BE2C (cell line): Measurements from ENCODE around the gene NKTR.
A peak's percentile ranks its signal among the peaks of the same experiment; 100 is the strongest.

ENCODE experiments used
- DNase-seq: peaks from one replicate; pipeline ENCODE4 v3.0.0-alpha.2; 2020
- H3K27me3 ChIP-seq: fragments of 250-450 bp; sonication (Bioruptor Pico); 2 replicates; pipeline ENCODE4 v1.5.1; 2020; ENCODE audit warnings: mild to moderate bottlenecking
- H3K36me3 ChIP-seq: fragments of 250-450 bp; sonication (Bioruptor Pico); 2 replicates; pipeline ENCODE4 v1.5.1; 2020; ENCODE audit warnings: mild to moderate bottlenecking
- H3K4me1 ChIP-seq: fragments of 250-450 bp; sonication (Bioruptor Pico); 2 replicates; pipeline ENCODE4 v1.5.1; 2020
- H3K4me3 ChIP-seq: 2 replicates; pipeline ENCODE4 v1.5.1; 2011; ENCODE audit warnings: low read depth, low read length
- H3K9me3 ChIP-seq: fragments of 250-450 bp; sonication (Bioruptor Pico); 2 replicates; pipeline ENCODE4 v1.5.1; 2020
- CTCF ChIP-seq: IDR thresholded peaks from 2 replicates; pipeline ENCODE4 v1.5.1; 2012; ENCODE audit warnings: mild to moderate bottlenecking, low read depth, low read length

Gene NKTR

GRCh38 chr3:42660898-42661297 lies 60.4 kb downstream of the NKTR start:
- no peaks in the 10 kb centered on the region for H3K9me3 ChIP-seq
- H3K36me3 ChIP-seq = no peaks in the 10 kb centered on the region
- TF ChIP-seq CTCF = peak; percentile 13; the same call in 1 of the 2 replicates
- H3K4me3 ChIP-seq = no peak overlapping the region
- no peaks in the 10 kb centered on the region for H3K4me1 ChIP-seq
- DNase-seq = no peak
- H3K27me3 ChIP-seq = no peaks in the 10 kb centered on the region

- H3K27me3 ChIP-seq = no peaks in the 10 kb centered on the region
- H3K4me1 ChIP-seq = no peaks in the 10 kb centered on the region
Observed at GRCh38 chr3:42661593-42662022, 61.1 kb downstream of the NKTR start.

GRCh38 chr3:42662037-42662812 lies 61.7 kb downstream of the NKTR start:
- Histone ChIP-seq H3K27me3 (no peaks in the 10 kb centered on the region), H3K36me3 (no peaks in the 10 kb centered on the region), H3K4me3 (no peak overlapping the region), H3K9me3 (no peaks in the 10 kb centered on the region), H3K4me1 (no peaks in the 10 kb centered on the region; the same call in 1 of the 2 replicates)
- no peak for TF ChIP-seq CTCF
- no peak for DNase-seq

More at GRCh38 chr3:42661593-42662022, 61.1 kb downstream of the NKTR start:
- Histone ChIP-seq H3K9me3 (no peaks in the 10 kb centered on the region), H3K4me3 (no peak overlapping the region), H3K36me3 (no peaks in the 10 kb centered on the region)
- no peak for DNase-seq
- no peak for TF ChIP-seq CTCF

GRCh38 chr3:42662813-42663535 lies 62.5 kb downstream of the NKTR start:
- no peak for TF ChIP-seq CTCF

GRCh38 chr3:42663581-42664437 lies 63.3 kb downstream of the NKTR start:
- no peak for DNase-seq
- no peaks in the 10 kb centered on the region for H3K9me3 ChIP-seq
- H3K27me3 ChIP-seq = no peaks in the 10 kb centered on the region
- no peaks in the 10 kb centered on the region for H3K36me3 ChIP-seq
- TF ChIP-seq CTCF = no peak
- peaks cover 2% of the 10 kb centered on the region; the same call in 1 of the 2 replicates for H3K4me1 ChIP-seq
- H3K4me3 ChIP-seq = no peak overlapping the region

More at GRCh38 chr3:42662813-42663535, 62.5 kb downstream of the NKTR start:
- Histone ChIP-seq H3K27me3 (no peaks in the 10 kb centered on the region), H3K4me1 (peaks cover 2% of the 10 kb centered on the region; the same call in 1 of the 2 replicates), H3K36me3 (no peaks in the 10 kb centered on the region), H3K4me3 (no peak overlapping the region), H3K9me3 (no peaks in the 10 kb centered on the region)
- DNase-seq = no peak
